ENCODE results near the gene SPDYA. TPM values are rescaled to one million over a fixed set of nuclear protein-coding genes. Genes with fewer than 3 reads are reported as not detected.

Gene SPDYA
- total RNA-seq, 5 donors from 2014 or later (not counting 1 experiment from before 2014, with no cell fraction given) = 2.2 to 13.3 (median 3.0) TPM

DNA sequence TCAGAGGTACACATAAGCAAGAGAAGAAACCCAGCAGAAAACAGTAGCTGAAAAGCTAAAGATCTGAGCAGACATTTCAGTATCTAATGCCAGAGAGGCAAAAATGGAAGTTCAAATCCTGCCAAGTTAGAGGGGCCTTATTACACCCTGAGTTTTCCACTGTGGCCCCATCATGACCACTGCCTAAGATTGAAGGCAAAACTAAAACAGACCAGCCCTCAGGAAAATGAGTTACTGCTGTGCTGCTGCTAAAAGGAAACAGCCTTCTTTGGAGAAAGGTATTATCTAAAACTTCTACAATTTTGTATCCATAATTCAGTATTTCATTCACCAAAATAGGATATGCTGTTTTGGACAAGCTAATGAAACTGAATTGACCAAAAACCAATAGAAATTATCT is 42.2 kb upstream of the SPDYA start:
- H3K27ac ChIP-seq (ENCODE audit: low read length) = no peak overlapping the region
- H3K4me3 ChIP-seq (ENCODE audit: control insufficient read depth in 1 of 2, extremely low read depth in 1 of 2, low read length in 1 of 2) = no peak overlapping the region
- Mint-ChIP-seq H3K36me3 (peaks cover 10% of the 10 kb centered on the region), H3K27ac (peak overlapping the region; percentile 12 to 36), H3K4me3 (peak overlapping the region in 1 of 3 donors; percentile 0), H3K9me3 (no peaks in the 10 kb centered on the region), H3K4me1 (peaks cover 87 to 96% (median 93%) of the 10 kb centered on the region in 3 donors), H3K27me3 (no peaks in the 10 kb centered on the region)
- POLR2A ChIA-PET = interaction anchor here (0.6 to 1.6 kb wide), 2 partner anchors 174 to 1008 kb away, joined by 3 to 6 read pairs; no protein-coding TSS in a partner anchor
- DNase-seq (no peak), ATAC-seq (replicated peaks in 1 of 4) (no peak)
- H3K4me1 ChIP-seq (ENCODE audit: control insufficient read depth in 1 of 2, extremely low read depth in 1 of 2, insufficient read depth in 2 of 2, low read length in 2 of 2) = peaks cover 7 to 32% of the 10 kb centered on the region in 2 experiments
- no peaks in the 10 kb centered on the region for H3K9me3 ChIP-seq
- H3K27me3 ChIP-seq (replicated peaks in 1 of 2; ENCODE audit: control insufficient read depth in 2 of 2, extremely low read depth in 1 of 2, insufficient read depth in 2 of 2, low read length in 1 of 2) = no peaks in the 10 kb centered on the region
- CTCF ChIA-PET = interaction anchor here in 1 of 2 donors (0.5 to 0.6 kb wide), 2 partner anchors 8 to 201 kb away, joined by 3 to 4 read pairs; no protein-coding TSS in a partner anchor
- H3K36me3 ChIP-seq (ENCODE audit: control insufficient read depth in 2 of 2, extremely low read depth in 1 of 2, insufficient read depth in 1 of 2, low read length in 1 of 2) = no peaks in the 10 kb centered on the region

GRCh38 chr2:28768952-28769351 is 41.7 kb upstream of the SPDYA start:
- peak overlapping the region in 1 of 3 donors; percentile 4 for H3K4me3 Mint-ChIP-seq
- H3K4me1 Mint-ChIP-seq = peaks cover 87 to 96% (median 93%) of the 10 kb centered on the region in 3 donors
- H3K9me3 ChIP-seq = no peaks in the 10 kb centered on the region
- DNase-seq (no peak), ATAC-seq (replicated peaks in 1 of 4) (no peak)
- H3K27ac Mint-ChIP-seq = peak overlapping the region in 1 of 2 donors; percentile 2
- no peaks in the 10 kb centered on the region for H3K27me3 Mint-ChIP-seq
- peaks cover 10% of the 10 kb centered on the region for H3K36me3 Mint-ChIP-seq
- no peaks in the 10 kb centered on the region for H3K27me3 ChIP-seq (replicated peaks in 1 of 2; ENCODE audit: control insufficient read depth in 2 of 2, extremely low read depth in 1 of 2, insufficient read depth in 2 of 2, low read length in 1 of 2)
- POLR2A ChIA-PET = interaction anchor here in 1 of 2 donors (1.6 kb wide), 1 partner anchor 175 kb away, joined by 6 read pairs; no protein-coding TSS in a partner anchor
- H3K36me3 ChIP-seq (ENCODE audit: control insufficient read depth in 2 of 2, extremely low read depth in 1 of 2, insufficient read depth in 1 of 2, low read length in 1 of 2) = no peaks in the 10 kb centered on the region
- CTCF ChIA-PET = interaction anchor here (0.5 to 1.3 kb wide), 4 partner anchors 9 to 201 kb away, joined by 3 to 5 read pairs (median 4); no protein-coding TSS in a partner anchor
- H3K27ac ChIP-seq (ENCODE audit: low read length) = no peak overlapping the region
- WGBS (ENCODE audit: insufficient coverage) = 87% methylated on average over 4 of the region's 5 CpGs
- no peaks in the 10 kb centered on the region for H3K9me3 Mint-ChIP-seq
- H3K4me1 ChIP-seq (ENCODE audit: control insufficient read depth in 1 of 2, extremely low read depth in 1 of 2, insufficient read depth in 2 of 2, low read length in 2 of 2) = peaks cover 9 to 27% of the 10 kb centered on the region in 2 experiments
- no peak overlapping the region for H3K4me3 ChIP-seq (ENCODE audit: control insufficient read depth in 1 of 2, extremely low read depth in 1 of 2, low read length in 1 of 2)

- ATAC-seq (replicated peaks in 1 of 4) (no peak), DNase-seq (no peak)
- peaks cover 0 to 7% of the 10 kb centered on the region in 2 donors for H3K36me3 ChIP-seq (ENCODE audit: control insufficient read depth in 2 of 2, extremely low read depth in 1 of 2, insufficient read depth in 1 of 2, low read length in 1 of 2)
- WGBS (ENCODE audit: insufficient coverage) = no CpG with 5 or more reads among the region's 2 CpGs
- Mint-ChIP-seq H3K9me3 (no peaks in the 10 kb centered on the region), H3K27me3 (no peaks in the 10 kb centered on the region), H3K4me3 (no peak overlapping the region), H3K36me3 (peaks cover 14% of the 10 kb centered on the region), H3K27ac (no peak overlapping the region), H3K4me1 (peaks cover 84 to 87% (median 84%) of the 10 kb centered on the region in 3 donors)
- no peaks in the 10 kb centered on the region for H3K9me3 ChIP-seq
- no peak overlapping the region for H3K27ac ChIP-seq (ENCODE audit: low read length)
- H3K27me3 ChIP-seq (replicated peaks in 1 of 2; ENCODE audit: control insufficient read depth in 2 of 2, extremely low read depth in 1 of 2, insufficient read depth in 2 of 2, low read length in 1 of 2) = no peaks in the 10 kb centered on the region
- H3K4me3 ChIP-seq (ENCODE audit: control insufficient read depth in 1 of 2, extremely low read depth in 1 of 2, low read length in 1 of 2) = no peak overlapping the region
- CTCF ChIA-PET = no interaction called here
- POLR2A ChIA-PET = no interaction called here
- H3K4me1 ChIP-seq (ENCODE audit: control insufficient read depth in 1 of 2, extremely low read depth in 1 of 2, insufficient read depth in 2 of 2, low read length in 2 of 2) = peaks cover 9 to 13% of the 10 kb centered on the region in 2 experiments
These were observed 38.3 kb upstream of the SPDYA start for GRCh38 chr2:28772351-28772750.

- H3K4me1 ChIP-seq (ENCODE audit: control insufficient read depth in 1 of 2, extremely low read depth in 1 of 2, insufficient read depth in 2 of 2, low read length in 2 of 2) = peaks cover 5 to 6% of the 10 kb centered on the region in 2 experiments
- H3K36me3 Mint-ChIP-seq = peaks cover 29% of the 10 kb centered on the region
- DNase-seq (no peak), ATAC-seq (replicated peaks in 1 of 4) (no peak)
- H3K9me3 ChIP-seq = no peaks in the 10 kb centered on the region
- ChIA-PET POLR2A (interaction anchor here in 1 of 2 donors (0.6 to 1.2 kb wide), 2 partner anchors 9 to 235 kb away, joined by 3 to 4 read pairs; no protein-coding TSS in a partner anchor), CTCF (interaction anchor here (0.6 to 1.2 kb wide), 2 partner anchors 23 to 32 kb away, joined by 5 to 6 read pairs; no protein-coding TSS in a partner anchor)
- H3K9me3 Mint-ChIP-seq = no peaks in the 10 kb centered on the region
- H3K27ac ChIP-seq (ENCODE audit: low read length) = no peak overlapping the region
- no peak overlapping the region for H3K27ac Mint-ChIP-seq
- peaks cover 60 to 61% (median 60%) of the 10 kb centered on the region in 3 donors for H3K4me1 Mint-ChIP-seq
- 82% methylated on average over 5 of the region's 6 CpGs for WGBS (ENCODE audit: insufficient coverage)
- H3K36me3 ChIP-seq (ENCODE audit: control insufficient read depth in 2 of 2, extremely low read depth in 1 of 2, insufficient read depth in 1 of 2, low read length in 1 of 2) = peaks cover 2 to 36% of the 10 kb centered on the region in 2 donors
- H3K4me3 ChIP-seq (ENCODE audit: control insufficient read depth in 1 of 2, extremely low read depth in 1 of 2, low read length in 1 of 2) = no peak overlapping the region
- no peaks in the 10 kb centered on the region for H3K27me3 Mint-ChIP-seq
- no peak overlapping the region for H3K4me3 Mint-ChIP-seq
- no peaks in the 10 kb centered on the region for H3K27me3 ChIP-seq (replicated peaks in 1 of 2; ENCODE audit: control insufficient read depth in 2 of 2, extremely low read depth in 1 of 2, insufficient read depth in 2 of 2, low read length in 1 of 2)
These were observed 34.2 kb upstream of the SPDYA start for GRCh38 chr2:28776471-28776870.

DNA sequence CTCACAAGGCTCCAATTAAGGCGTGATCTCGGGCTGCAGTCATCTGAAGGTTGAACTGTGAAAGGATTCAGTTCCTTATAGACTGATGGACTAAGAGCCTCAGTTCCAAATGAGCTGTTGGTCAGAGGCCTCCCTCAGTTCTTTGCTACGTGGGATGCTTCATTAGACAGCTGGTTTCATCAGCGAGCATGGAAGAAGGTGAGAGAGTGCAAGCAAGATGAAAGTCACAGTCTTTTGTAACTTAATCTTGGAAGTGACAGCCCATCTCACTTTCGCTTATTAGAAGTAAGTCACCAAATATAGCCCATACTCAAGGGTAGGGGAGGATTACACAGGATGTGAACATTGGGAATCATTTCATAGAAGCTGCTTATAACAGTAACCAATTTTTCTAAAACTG is 32.2 kb upstream of the SPDYA start:
- H3K4me3 Mint-ChIP-seq = no peak overlapping the region
- H3K27me3 ChIP-seq (replicated peaks in 1 of 2; ENCODE audit: control insufficient read depth in 2 of 2, extremely low read depth in 1 of 2, insufficient read depth in 2 of 2, low read length in 1 of 2) = no peaks in the 10 kb centered on the region
- H3K4me3 ChIP-seq (ENCODE audit: control insufficient read depth in 1 of 2, extremely low read depth in 1 of 2, low read length in 1 of 2) = no peak overlapping the region
- POLR2A ChIA-PET = interaction anchor here in 1 of 2 donors (0.8 kb wide), 2 partner anchors 17 to 18 kb away, joined by 3 read pairs; no protein-coding TSS in a partner anchor
- H3K27ac Mint-ChIP-seq = no peak overlapping the region
- H3K36me3 Mint-ChIP-seq = peaks cover 41% of the 10 kb centered on the region
- no peaks in the 10 kb centered on the region for H3K9me3 ChIP-seq
- H3K27ac ChIP-seq (ENCODE audit: low read length) = no peak overlapping the region
- H3K9me3 Mint-ChIP-seq = no peaks in the 10 kb centered on the region
- no peaks in the 10 kb centered on the region for H3K27me3 Mint-ChIP-seq
- peaks cover 2 to 51% of the 10 kb centered on the region in 2 donors for H3K36me3 ChIP-seq (ENCODE audit: control insufficient read depth in 2 of 2, extremely low read depth in 1 of 2, insufficient read depth in 1 of 2, low read length in 1 of 2)
- 97% methylated on average over 3 of the region's 5 CpGs for WGBS (ENCODE audit: insufficient coverage)
- ATAC-seq (replicated peaks in 1 of 4) (no peak), DNase-seq (no peak)
- H3K4me1 Mint-ChIP-seq = peaks cover 42 to 45% (median 43%) of the 10 kb centered on the region in 3 donors
- peaks cover 3 to 4% of the 10 kb centered on the region in 2 experiments for H3K4me1 ChIP-seq (ENCODE audit: control insufficient read depth in 1 of 2, extremely low read depth in 1 of 2, insufficient read depth in 2 of 2, low read length in 2 of 2)
- CTCF ChIA-PET = no interaction called here

GRCh38 chr2:28779001-28779400 is 31.6 kb upstream of the SPDYA start:
- peaks cover 36 to 39% (median 37%) of the 10 kb centered on the region in 3 donors for H3K4me1 Mint-ChIP-seq
- no CpG with 5 or more reads among the region's 2 CpGs for WGBS (ENCODE audit: insufficient coverage)
- H3K36me3 ChIP-seq (ENCODE audit: control insufficient read depth in 2 of 2, extremely low read depth in 1 of 2, insufficient read depth in 1 of 2, low read length in 1 of 2) = peaks cover 2 to 56% of the 10 kb centered on the region in 2 donors
- H3K27me3 ChIP-seq (replicated peaks in 1 of 2; ENCODE audit: control insufficient read depth in 2 of 2, extremely low read depth in 1 of 2, insufficient read depth in 2 of 2, low read length in 1 of 2) = no peaks in the 10 kb centered on the region
- CTCF ChIA-PET = no interaction called here
- no peak overlapping the region for H3K4me3 Mint-ChIP-seq
- no peak overlapping the region for H3K27ac ChIP-seq (ENCODE audit: low read length)
- no peaks in the 10 kb centered on the region for H3K9me3 Mint-ChIP-seq
- DNase-seq (no peak), ATAC-seq (replicated peaks in 1 of 4) (no peak)
- POLR2A ChIA-PET = interaction anchor here in 1 of 2 donors (0.6 to 0.8 kb wide), 3 partner anchors 17 to 46 kb away, joined by 3 to 4 read pairs (median 3); no protein-coding TSS in a partner anchor
- peaks cover 46% of the 10 kb centered on the region for H3K36me3 Mint-ChIP-seq
- H3K27ac Mint-ChIP-seq = no peak overlapping the region
- H3K4me1 ChIP-seq (ENCODE audit: control insufficient read depth in 1 of 2, extremely low read depth in 1 of 2, insufficient read depth in 2 of 2, low read length in 2 of 2) = peaks cover 2 to 3% of the 10 kb centered on the region in 2 experiments
- no peaks in the 10 kb centered on the region for H3K27me3 Mint-ChIP-seq
- H3K4me3 ChIP-seq (ENCODE audit: control insufficient read depth in 1 of 2, extremely low read depth in 1 of 2, low read length in 1 of 2) = no peak overlapping the region
- H3K9me3 ChIP-seq = no peaks in the 10 kb centered on the region

Data from T-cell (primary cell).